ENCODE measurements around the gene ALAS1. TPM values are rescaled to one million over a fixed set of nuclear protein-coding genes. Genes with fewer than 3 reads are reported as not detected.

Gene ALAS1
- polyA plus RNA-seq, 1 donor (not counting 4 experiments of a cell fraction or from before 2014, with no cell fraction given) = 74.1 TPM

GRCh38 chr3:52172262-52172757, 25.6 kb upstream of the ALAS1 start:
- H2AFZ ChIP-seq (ENCODE audit: control insufficient read depth, low read length) = no peak overlapping the region
- FAIRE-seq = no peak
- H3K9me3 ChIP-seq (ENCODE audit: control insufficient read depth, low read depth, low read length) = no peaks in the 10 kb centered on the region
- H3K4me2 ChIP-seq (ENCODE audit: control insufficient read depth, extremely low read depth, insufficient read depth, low read depth, low read length) = no peak overlapping the region
- H3K4me1 ChIP-seq (ENCODE audit: control insufficient read depth, extremely low read depth, insufficient read depth, low read length) = peaks cover 11% of the 10 kb centered on the region
- dilution Hi-C loops (cut with MboI; ENCODE audit: extremely low pct_ligation_motif_present, low sequenced_read_pairs) = no loop called here
- H4K20me1 ChIP-seq (ENCODE audit: control insufficient read depth, extremely low read depth, insufficient read depth, low read length) = no peaks in the 10 kb centered on the region
- H3K27ac ChIP-seq (ENCODE audit: control insufficient read depth, insufficient read depth, low read length) = no peak overlapping the region
- no peak for DNase-seq (ENCODE audit: low read depth, low spot score)
- no peak overlapping the region for H3K9ac ChIP-seq (ENCODE audit: control insufficient read depth, extremely low read depth, insufficient read depth, low read length)
- no peaks in the 10 kb centered on the region for H3K27me3 ChIP-seq (ENCODE audit: control insufficient read depth, extremely low read depth, insufficient read depth, low read length)
- no peaks in the 10 kb centered on the region for H3K36me3 ChIP-seq (ENCODE audit: control insufficient read depth in 2 of 2, extremely low read depth in 1 of 2, insufficient read depth in 2 of 2, low read length in 2 of 2)
- no peaks in the 10 kb centered on the region for H3K9me1 ChIP-seq (ENCODE audit: control insufficient read depth, extremely low read depth, insufficient read depth, low read length)
- TF ChIP-seq, protein P1, sequence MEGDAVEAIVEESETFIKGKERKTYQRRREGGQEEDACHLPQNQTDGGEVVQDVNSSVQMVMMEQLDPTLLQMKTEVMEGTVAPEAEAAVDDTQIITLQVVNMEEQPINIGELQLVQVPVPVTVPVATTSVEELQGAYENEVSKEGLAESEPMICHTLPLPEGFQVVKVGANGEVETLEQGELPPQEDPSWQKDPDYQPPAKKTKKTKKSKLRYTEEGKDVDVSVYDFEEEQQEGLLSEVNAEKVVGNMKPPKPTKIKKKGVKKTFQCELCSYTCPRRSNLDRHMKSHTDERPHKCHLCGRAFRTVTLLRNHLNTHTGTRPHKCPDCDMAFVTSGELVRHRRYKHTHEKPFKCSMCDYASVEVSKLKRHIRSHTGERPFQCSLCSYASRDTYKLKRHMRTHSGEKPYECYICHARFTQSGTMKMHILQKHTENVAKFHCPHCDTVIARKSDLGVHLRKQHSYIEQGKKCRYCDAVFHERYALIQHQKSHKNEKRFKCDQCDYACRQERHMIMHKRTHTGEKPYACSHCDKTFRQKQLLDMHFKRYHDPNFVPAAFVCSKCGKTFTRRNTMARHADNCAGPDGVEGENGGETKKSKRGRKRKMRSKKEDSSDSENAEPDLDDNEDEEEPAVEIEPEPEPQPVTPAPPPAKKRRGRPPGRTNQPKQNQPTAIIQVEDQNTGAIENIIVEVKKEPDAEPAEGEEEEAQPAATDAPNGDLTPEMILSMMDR (optimal IDR thresholded peaks at IDR 0.05 in 1 of 3, IDR thresholded peaks at IDR 0.05 in 1 of 3, conservative IDR thresholded peaks at IDR 0.05 in 1 of 3; ENCODE audit: extremely low read depth in 1 of 3, insufficient read depth in 2 of 3, low read length in 3 of 3) = no peak
- no peak overlapping the region for H3K4me3 ChIP-seq (ENCODE audit: control insufficient read depth in 2 of 3, extremely low read depth in 1 of 3, insufficient read depth in 2 of 3, low read depth in 1 of 3, low read length in 3 of 3)
- no peaks in the 10 kb centered on the region for H3K79me2 ChIP-seq (ENCODE audit: control insufficient read depth, insufficient read depth, low read length)

GRCh38 chr3:52173101-52173500, 24.9 kb upstream of the ALAS1 start:
- H3K36me3 ChIP-seq (ENCODE audit: control insufficient read depth in 2 of 2, extremely low read depth in 1 of 2, insufficient read depth in 2 of 2, low read length in 2 of 2) = no peaks in the 10 kb centered on the region
- DNase-seq (ENCODE audit: low read depth, low spot score) = no peak
- no peak overlapping the region for H3K4me3 ChIP-seq (ENCODE audit: control insufficient read depth in 2 of 3, extremely low read depth in 1 of 3, insufficient read depth in 2 of 3, low read depth in 1 of 3, low read length in 3 of 3)
- TF ChIP-seq, protein P1 (optimal IDR thresholded peaks at IDR 0.05 in 1 of 3, IDR thresholded peaks at IDR 0.05 in 1 of 3, conservative IDR thresholded peaks at IDR 0.05 in 1 of 3; ENCODE audit: extremely low read depth in 1 of 3, insufficient read depth in 2 of 3, low read length in 3 of 3) = no peak
- TF ChIP-seq EZH2 (IDR thresholded peaks at IDR 0.05; ENCODE audit: low read length) = no peak
- H3K9me3 ChIP-seq (ENCODE audit: control insufficient read depth, low read depth, low read length) = no peaks in the 10 kb centered on the region
- H3K4me1 ChIP-seq (ENCODE audit: control insufficient read depth, extremely low read depth, insufficient read depth, low read length) = peaks cover 12% of the 10 kb centered on the region
- no peak overlapping the region for H3K9ac ChIP-seq (ENCODE audit: control insufficient read depth, extremely low read depth, insufficient read depth, low read length)
- no peak for FAIRE-seq
- no peak overlapping the region for H3K4me2 ChIP-seq (ENCODE audit: control insufficient read depth, extremely low read depth, insufficient read depth, low read depth, low read length)
- H3K27me3 ChIP-seq (ENCODE audit: control insufficient read depth, extremely low read depth, insufficient read depth, low read length) = no peaks in the 10 kb centered on the region
- no peaks in the 10 kb centered on the region for H3K9me1 ChIP-seq (ENCODE audit: control insufficient read depth, extremely low read depth, insufficient read depth, low read length)
- no peak overlapping the region for H3K27ac ChIP-seq (ENCODE audit: control insufficient read depth, insufficient read depth, low read length)
- no peaks in the 10 kb centered on the region for H4K20me1 ChIP-seq (ENCODE audit: control insufficient read depth, extremely low read depth, insufficient read depth, low read length)
- H2AFZ ChIP-seq (ENCODE audit: control insufficient read depth, low read length) = no peak overlapping the region
- dilution Hi-C loops (cut with MboI; ENCODE audit: extremely low pct_ligation_motif_present, low sequenced_read_pairs) = no loop called here
- no peaks in the 10 kb centered on the region for H3K79me2 ChIP-seq (ENCODE audit: control insufficient read depth, insufficient read depth, low read length)
